OCI-LY1 (cell line): ENCODE results near the gene CD79B.

Experiments used
- EZH2 ChIP-seq: fragments of 200-600 bp; sonication (generic), shearing (Covaris generic); IDR thresholded peaks from 2 replicates; pipeline ENCODE4 v1.8.0; 2017; ENCODE audit warnings: borderline replicate concordance, mixed run types, mild to moderate bottlenecking, antibody characterized with exemption, low read length, moderate library complexity, mixed read lengths
- TF ChIP-seq, protein P1 (sequence below): fragments of 200-600 bp; sonication (generic), shearing (Covaris generic); IDR thresholded peaks from 2 replicates; pipeline ENCODE4 v1.5.1; 2017; ENCODE audit warnings: mild to moderate bottlenecking, antibody characterized with exemption, low read length, moderate library complexity, mixed read lengths

DNA sequence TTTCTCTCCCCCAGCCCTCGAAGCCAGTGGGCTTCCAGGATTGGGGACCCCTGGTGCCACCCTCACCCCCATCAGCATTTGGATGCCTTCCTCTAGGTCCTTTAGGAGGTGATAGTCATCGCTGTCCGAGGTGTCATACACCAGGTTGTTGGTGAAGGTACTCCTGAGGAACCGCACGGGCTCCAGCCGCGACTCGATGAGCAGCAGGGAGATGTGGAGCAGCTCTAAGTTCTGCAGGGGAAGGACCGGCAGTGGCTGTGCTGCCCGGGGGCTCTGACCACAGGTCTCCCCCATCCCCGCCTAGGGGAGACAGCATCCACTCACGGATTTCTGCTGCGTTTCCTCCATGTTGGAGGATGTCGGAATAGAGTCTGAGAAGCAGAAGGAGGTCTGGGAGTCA is 22.0 kb downstream of the CD79B start:
- TF ChIP-seq, protein P1, sequence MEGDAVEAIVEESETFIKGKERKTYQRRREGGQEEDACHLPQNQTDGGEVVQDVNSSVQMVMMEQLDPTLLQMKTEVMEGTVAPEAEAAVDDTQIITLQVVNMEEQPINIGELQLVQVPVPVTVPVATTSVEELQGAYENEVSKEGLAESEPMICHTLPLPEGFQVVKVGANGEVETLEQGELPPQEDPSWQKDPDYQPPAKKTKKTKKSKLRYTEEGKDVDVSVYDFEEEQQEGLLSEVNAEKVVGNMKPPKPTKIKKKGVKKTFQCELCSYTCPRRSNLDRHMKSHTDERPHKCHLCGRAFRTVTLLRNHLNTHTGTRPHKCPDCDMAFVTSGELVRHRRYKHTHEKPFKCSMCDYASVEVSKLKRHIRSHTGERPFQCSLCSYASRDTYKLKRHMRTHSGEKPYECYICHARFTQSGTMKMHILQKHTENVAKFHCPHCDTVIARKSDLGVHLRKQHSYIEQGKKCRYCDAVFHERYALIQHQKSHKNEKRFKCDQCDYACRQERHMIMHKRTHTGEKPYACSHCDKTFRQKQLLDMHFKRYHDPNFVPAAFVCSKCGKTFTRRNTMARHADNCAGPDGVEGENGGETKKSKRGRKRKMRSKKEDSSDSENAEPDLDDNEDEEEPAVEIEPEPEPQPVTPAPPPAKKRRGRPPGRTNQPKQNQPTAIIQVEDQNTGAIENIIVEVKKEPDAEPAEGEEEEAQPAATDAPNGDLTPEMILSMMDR = no peak
- no peak for TF ChIP-seq EZH2
